ENCODE measurements around the gene MLNR.

MLNR gene

DNA sequence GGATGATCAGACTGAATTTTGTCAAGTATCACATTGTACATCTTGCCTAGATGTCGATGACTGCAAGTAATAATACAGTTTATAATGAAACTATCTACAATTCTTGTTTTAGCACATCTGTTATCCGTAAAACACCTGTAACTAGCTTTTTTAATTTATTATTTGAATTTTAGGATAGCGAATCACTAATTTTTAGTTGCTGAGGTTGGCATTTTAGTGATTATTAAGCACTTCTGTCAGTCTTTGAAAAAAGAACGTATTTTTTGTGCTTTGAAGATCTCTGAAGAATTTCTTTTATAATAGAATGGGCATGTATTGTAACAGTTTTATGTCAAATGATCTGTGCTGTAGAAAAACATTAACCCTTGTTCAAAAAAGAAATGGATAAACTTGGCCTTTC lies 11.5 kb upstream of the MLNR start:
- H3K4me3 ChIP-seq (ENCODE audit: low read depth, low read length), result no peak overlapping the region
- TF ChIP-seq, protein P1, sequence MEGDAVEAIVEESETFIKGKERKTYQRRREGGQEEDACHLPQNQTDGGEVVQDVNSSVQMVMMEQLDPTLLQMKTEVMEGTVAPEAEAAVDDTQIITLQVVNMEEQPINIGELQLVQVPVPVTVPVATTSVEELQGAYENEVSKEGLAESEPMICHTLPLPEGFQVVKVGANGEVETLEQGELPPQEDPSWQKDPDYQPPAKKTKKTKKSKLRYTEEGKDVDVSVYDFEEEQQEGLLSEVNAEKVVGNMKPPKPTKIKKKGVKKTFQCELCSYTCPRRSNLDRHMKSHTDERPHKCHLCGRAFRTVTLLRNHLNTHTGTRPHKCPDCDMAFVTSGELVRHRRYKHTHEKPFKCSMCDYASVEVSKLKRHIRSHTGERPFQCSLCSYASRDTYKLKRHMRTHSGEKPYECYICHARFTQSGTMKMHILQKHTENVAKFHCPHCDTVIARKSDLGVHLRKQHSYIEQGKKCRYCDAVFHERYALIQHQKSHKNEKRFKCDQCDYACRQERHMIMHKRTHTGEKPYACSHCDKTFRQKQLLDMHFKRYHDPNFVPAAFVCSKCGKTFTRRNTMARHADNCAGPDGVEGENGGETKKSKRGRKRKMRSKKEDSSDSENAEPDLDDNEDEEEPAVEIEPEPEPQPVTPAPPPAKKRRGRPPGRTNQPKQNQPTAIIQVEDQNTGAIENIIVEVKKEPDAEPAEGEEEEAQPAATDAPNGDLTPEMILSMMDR (IDR thresholded peaks at IDR 0.05; ENCODE audit: low read depth, low read length), result no peak

DNA sequence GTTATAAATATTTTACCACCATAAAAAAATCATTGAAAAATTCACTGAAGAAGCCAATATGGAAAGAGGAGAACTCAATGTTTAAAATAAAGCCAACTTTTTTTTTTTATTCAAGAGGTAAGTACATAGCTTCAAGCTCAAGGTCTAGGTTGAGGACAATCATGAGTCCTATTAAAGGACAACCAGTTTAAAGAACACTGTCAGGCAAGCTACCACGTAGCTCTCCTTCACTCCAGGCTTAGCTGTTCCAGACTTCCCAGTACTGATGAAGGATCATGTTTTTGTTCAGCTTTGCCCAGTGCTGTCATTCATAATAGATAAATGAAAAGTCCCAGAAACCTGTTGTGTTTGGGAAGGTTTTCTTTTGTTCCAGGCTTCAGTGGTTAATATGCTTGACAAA lies 10.0 kb upstream of the MLNR start:
- no peak overlapping the region for H3K4me3 ChIP-seq (ENCODE audit: low read depth, low read length)
- TF ChIP-seq, protein P1 (IDR thresholded peaks at IDR 0.05; ENCODE audit: low read depth, low read length), result no peak

GRCh38 chr13:49210669-49211068 lies 9.5 kb upstream of the MLNR start:
- TF ChIP-seq, protein P1 (IDR thresholded peaks at IDR 0.05; ENCODE audit: low read depth, low read length), result no peak
- H3K4me3 ChIP-seq (ENCODE audit: low read depth, low read length), result no peak overlapping the region

DNA sequence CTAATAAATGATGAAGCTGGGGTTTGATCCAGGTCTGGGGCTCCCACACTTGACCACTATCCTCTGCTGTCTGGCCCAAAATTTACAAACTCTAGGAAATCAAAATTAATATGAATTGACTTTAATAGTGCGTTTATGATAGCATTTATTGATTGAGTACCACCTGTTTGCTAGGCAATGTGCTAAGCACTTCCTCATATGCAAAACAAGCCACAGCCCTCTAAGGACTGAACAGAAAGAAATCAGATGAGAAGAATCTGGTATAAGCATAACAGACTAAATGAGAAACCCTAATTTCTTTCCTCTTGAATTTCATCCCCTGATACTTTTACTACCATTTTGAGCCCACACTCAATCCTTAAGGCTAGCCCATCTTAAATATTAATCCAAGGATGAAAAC lies 6.6 kb upstream of the MLNR start:
- no peak overlapping the region for H3K4me3 ChIP-seq (ENCODE audit: low read depth, low read length)
- TF ChIP-seq, protein P1 (IDR thresholded peaks at IDR 0.05; ENCODE audit: low read depth, low read length), result no peak

GRCh38 chr13:49213997-49214916 lies 5.9 kb upstream of the MLNR start:
- H3K4me3 ChIP-seq (ENCODE audit: low read depth, low read length), result no peak overlapping the region
- TF ChIP-seq, protein P1 (IDR thresholded peaks at IDR 0.05; ENCODE audit: low read depth, low read length), result no peak

GRCh38 chr13:49214917-49215376 lies 5.2 kb upstream of the MLNR start:
- H3K4me3 ChIP-seq (ENCODE audit: low read depth, low read length), result no peak overlapping the region
- TF ChIP-seq, protein P1 (IDR thresholded peaks at IDR 0.05; ENCODE audit: low read depth, low read length), result no peak

DNA sequence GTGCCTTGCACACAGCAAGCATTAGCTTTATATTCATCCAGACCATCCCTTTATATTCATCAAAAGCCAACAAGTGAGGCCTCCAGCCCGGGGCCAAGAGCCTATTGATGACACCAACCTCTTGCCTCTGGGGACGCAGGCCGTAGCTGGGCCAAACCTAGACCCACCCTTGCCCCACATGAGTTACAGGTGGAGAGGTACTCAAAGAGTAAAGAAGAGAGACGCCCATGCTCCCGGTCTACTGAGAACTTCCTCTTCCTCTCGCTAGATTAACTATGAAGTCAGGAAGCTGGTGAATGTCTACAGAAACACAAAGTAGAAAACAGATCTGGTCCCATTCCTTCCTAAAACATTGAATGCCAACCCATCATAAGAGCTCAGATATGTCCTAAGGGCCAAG lies 3.8 kb upstream of the MLNR start:
- TF ChIP-seq, protein P1 (IDR thresholded peaks at IDR 0.05; ENCODE audit: low read depth, low read length), result no peak
- H3K4me3 ChIP-seq (ENCODE audit: low read depth, low read length), result no peak overlapping the region

All from WI38 (cell line).